Activated effector memory CD4-positive, alpha-beta T cell treated with anti-CD3 and anti-CD28 coated beads, Interleukin-2, amount 50 U/mL, for 16 hours (primary cell): ENCODE data around the gene TAF1D.
"Not testable (repeated sequence)": the region's sequence is repeated elsewhere in the genome, so short reads cannot be mapped to it uniquely, and the experiment has no call there.

ENCODE experiments used
- DNase-seq: peaks from one replicate; pipeline ENCODE4 v3.0.0-alpha.2; 2020

TAF1D gene

GRCh38 chr11:93746101-93746500, 4.8 kb upstream of the TAF1D start:
- no peak for DNase-seq

GRCh38 chr11:93745005-93745755, 3.9 kb upstream of the TAF1D start:
- not testable (repeated sequence) for DNase-seq

- DNase-seq, result no peak
Observed at GRCh38 chr11:93744669-93745004, 3.3 kb upstream of the TAF1D start.

GRCh38 chr11:93743291-93743690, 2.0 kb upstream of the TAF1D start:
- no peak for DNase-seq

- DNase-seq, result no peak
Observed at GRCh38 chr11:93741882-93742226, 559 bp upstream of the TAF1D start.

GRCh38 chr11:93740730-93741093, 583 bp downstream of the TAF1D start:
- peak; percentile 86 for DNase-seq

GRCh38 chr11:93740031-93740729, 1.1 kb downstream of the TAF1D start:
- peak; percentile 79 for DNase-seq

- DNase-seq, result no peak
Observed at GRCh38 chr11:93738647-93739081, 2.6 kb downstream of the TAF1D start.

GRCh38 chr11:93737904-93738612, 3.2 kb downstream of the TAF1D start:
- no peak for DNase-seq

GRCh38 chr11:93736129-93736528, 5.2 kb downstream of the TAF1D start:
- DNase-seq, result no peak

- DNase-seq, result no peak
Observed at GRCh38 chr11:93735627-93736026, 5.7 kb downstream of the TAF1D start.

GRCh38 chr11:93734427-93735222, 6.7 kb downstream of the TAF1D start:
- DNase-seq, result no peak

- DNase-seq, result no peak
Observed at GRCh38 chr11:93733474-93733873, 7.8 kb downstream of the TAF1D start.

GRCh38 chr11:93732237-93732892, 8.9 kb downstream of the TAF1D start:
- no peak for DNase-seq

- DNase-seq, result no peak
Observed at GRCh38 chr11:93730108-93731107, 10.9 kb downstream of the TAF1D start.

GRCh38 chr11:93729129-93729616, 12.1 kb downstream of the TAF1D start:
- no peak for DNase-seq

- DNase-seq, result no peak
Observed at GRCh38 chr11:93728792-93729128, 12.5 kb downstream of the TAF1D start.

- no peak for DNase-seq
Observed at GRCh38 chr11:93727985-93728791, 13.1 kb downstream of the TAF1D start.

GRCh38 chr11:93724089-93724488, 17.2 kb downstream of the TAF1D start:
- DNase-seq, result no peak

GRCh38 chr11:93720522-93720921, 20.8 kb downstream of the TAF1D start:
- DNase-seq, result no peak
